Astrocyte (in vitro differentiated cells and primary cell): ENCODE results near the gene CPED1. TPM values are rescaled to one million over a fixed set of nuclear protein-coding genes. Genes with fewer than 3 reads are reported as not detected.
"Not testable (repeated sequence)": the region's sequence is repeated elsewhere in the genome, so short reads cannot be mapped to it uniquely, and the experiment has no call there.

ENCODE experiments used
- DNase-seq: peaks from one replicate; pipeline ENCODE4 v3.0.0-alpha.2; 2010; ENCODE audit warnings: low read depth
- FAIRE-seq: peaks from 2 replicates; lab custom pipeline; 2011; peaks lifted over from hg19 to GRCh38; lab: Jason Lieb, UNC
- H2AFZ ChIP-seq: 2 replicates; pipeline ENCODE4 v1.6.0; 2012; ENCODE audit warnings: low read depth, low read length, inconsistent platforms
- H3K27ac ChIP-seq: 2 replicates; pipeline ENCODE4 v1.5.1; 2011; ENCODE audit warnings: low read depth, low read length, inconsistent platforms
- H3K27me3 ChIP-seq: 2 replicates; pipeline ENCODE4 v1.6.0; 2011; ENCODE audit warnings: low read length, inconsistent platforms; ENCODE audit not compliant: insufficient read depth
- H3K36me3 ChIP-seq: 2 replicates; pipeline ENCODE4 v1.5.1; 2011; ENCODE audit warnings: low read length, inconsistent platforms; ENCODE audit not compliant: insufficient read depth
- H3K4me1 ChIP-seq: 2 replicates; pipeline ENCODE4 v1.5.1; 2011; ENCODE audit warnings: low read length, inconsistent platforms; ENCODE audit not compliant: insufficient read depth
- H3K4me2 ChIP-seq: 2 replicates; pipeline ENCODE4 v1.6.0; 2012; ENCODE audit warnings: low read length, inconsistent platforms
- H3K4me3 ChIP-seq: 2 replicates; pipeline ENCODE4 v1.5.1; 2011; ENCODE audit warnings: low read depth, mild to moderate bottlenecking, low read length, inconsistent platforms; ENCODE audit not compliant: insufficient read depth
- H3K79me2 ChIP-seq: 2 replicates; pipeline ENCODE4 v1.6.0; 2012; ENCODE audit warnings: mild to moderate bottlenecking, low read length, inconsistent platforms; ENCODE audit not compliant: insufficient read depth
- H3K9ac ChIP-seq: 2 replicates; pipeline ENCODE4 v1.6.0; 2012; ENCODE audit warnings: mild to moderate bottlenecking, low read length, inconsistent platforms
- H3K9me3 ChIP-seq: 2 replicates; pipeline ENCODE4 v1.5.1; 2012; ENCODE audit warnings: low read depth, mild to moderate bottlenecking, low read length, inconsistent platforms; ENCODE audit not compliant: insufficient read depth
- H4K20me1 ChIP-seq: 2 replicates; pipeline ENCODE4 v1.6.0; 2012; ENCODE audit warnings: low read length, inconsistent platforms; ENCODE audit not compliant: insufficient read depth
- H3K27ac Mint-ChIP-seq: one replicate; pipeline ENCODE4 v1.8.0; 2021; ENCODE audit warnings: mild to moderate bottlenecking, mixed read lengths; ENCODE audit not compliant: unreplicated experiment
- H3K27me3 Mint-ChIP-seq: one replicate; pipeline ENCODE4 v1.8.0; 2021; ENCODE audit warnings: low read depth, mixed read lengths; ENCODE audit not compliant: unreplicated experiment
- H3K36me3 Mint-ChIP-seq: one replicate; pipeline ENCODE4 v1.8.0; 2021; ENCODE audit warnings: low read depth, mixed read lengths; ENCODE audit not compliant: unreplicated experiment
- H3K4me1 Mint-ChIP-seq: one replicate; pipeline ENCODE4 v1.8.0; 2021; ENCODE audit warnings: low read depth, mixed read lengths; ENCODE audit not compliant: unreplicated experiment
- H3K4me3 Mint-ChIP-seq: one replicate; pipeline ENCODE4 v1.8.0; 2021; ENCODE audit warnings: mild to moderate bottlenecking, moderate library complexity, mixed read lengths; ENCODE audit not compliant: unreplicated experiment
- H3K9me3 Mint-ChIP-seq: one replicate; pipeline ENCODE4 v1.8.0; 2021; ENCODE audit warnings: mild to moderate bottlenecking, mixed read lengths; ENCODE audit not compliant: unreplicated experiment
- CTCF ChIP-seq: IDR thresholded peaks from 2 replicates; pipeline ENCODE4 v1.5.1; 2011; ENCODE audit warnings: low read depth, mild to moderate bottlenecking, inconsistent platforms, low read length, moderate library complexity; ENCODE audit not compliant: insufficient read depth
- EZH2 ChIP-seq: IDR thresholded peaks from 2 replicates; pipeline ENCODE4 v1.6.1; 2012; ENCODE audit warnings: mild to moderate bottlenecking, low read length, inconsistent platforms; ENCODE audit not compliant: insufficient read depth
- total RNA-seq: library from RNA; stranded (reverse); gene quantifications from 2 replicates; pipeline ENCODE4 v1.2.1, GENCODE V29; 2021

The CPED1 gene
- total RNA-seq, 1 donor from 2014 or later: 6.1 TPM

- Histone ChIP-seq H3K27ac (no peak overlapping the region), H3K27me3 (peaks cover 2% of the 10 kb centered on the region), H3K4me3 (no peak overlapping the region), H3K4me2 (no peak overlapping the region), H4K20me1 (no peaks in the 10 kb centered on the region), H3K4me1 (no peaks in the 10 kb centered on the region), H3K9me3 (no peaks in the 10 kb centered on the region), H3K79me2 (no peaks in the 10 kb centered on the region), H3K9ac (no peak overlapping the region), H3K36me3 (no peaks in the 10 kb centered on the region), H2AFZ (no peak overlapping the region)
- Mint-ChIP-seq H3K9me3 (no peaks in the 10 kb centered on the region), H3K4me3 (no peak overlapping the region), H3K36me3 (no peaks in the 10 kb centered on the region), H3K27me3 (no peaks in the 10 kb centered on the region), H3K4me1 (no peaks in the 10 kb centered on the region), H3K27ac (no peak overlapping the region)
- no peak for FAIRE-seq
- TF ChIP-seq EZH2: no peak
- no peak for TF ChIP-seq CTCF
- DNase-seq: peak; percentile 7
These were observed 246.7 kb downstream of the CPED1 start for GRCh38 chr7:121235201-121235600.

- H3K4me1 Mint-ChIP-seq: no peaks in the 10 kb centered on the region
- H3K27ac Mint-ChIP-seq: no peak overlapping the region
- H4K20me1 ChIP-seq: no peaks in the 10 kb centered on the region
- peaks cover 2% of the 10 kb centered on the region for H3K27me3 ChIP-seq
- no peaks in the 10 kb centered on the region for H3K79me2 ChIP-seq
- no peak overlapping the region for H3K27ac ChIP-seq
- no peak overlapping the region for H3K4me3 Mint-ChIP-seq
- no peak overlapping the region for H3K4me3 ChIP-seq
- DNase-seq (no peak), FAIRE-seq (no peak)
- no peaks in the 10 kb centered on the region for H3K4me1 ChIP-seq
- no peak overlapping the region for H3K9ac ChIP-seq
- no peak overlapping the region for H2AFZ ChIP-seq
- no peaks in the 10 kb centered on the region for H3K36me3 ChIP-seq
- no peaks in the 10 kb centered on the region for H3K36me3 Mint-ChIP-seq
- no peak overlapping the region for H3K4me2 ChIP-seq
- no peaks in the 10 kb centered on the region for H3K9me3 Mint-ChIP-seq
- no peaks in the 10 kb centered on the region for H3K27me3 Mint-ChIP-seq
- TF ChIP-seq EZH2 (no peak), CTCF (no peak)
- H3K9me3 ChIP-seq: no peaks in the 10 kb centered on the region
These were observed 249.1 kb downstream of the CPED1 start for GRCh38 chr7:121237601-121238000.

GRCh38 chr7:121244120-121244870 lies 255.8 kb downstream of the CPED1 start:
- Mint-ChIP-seq H3K27ac (no peak overlapping the region), H3K4me3 (no peak overlapping the region), H3K4me1 (no peaks in the 10 kb centered on the region), H3K27me3 (no peaks in the 10 kb centered on the region), H3K9me3 (peaks cover 8% of the 10 kb centered on the region), H3K36me3 (peaks cover 4% of the 10 kb centered on the region)
- Histone ChIP-seq H3K9ac (no peak overlapping the region), H3K4me3 (no peak overlapping the region), H3K4me1 (no peaks in the 10 kb centered on the region), H3K27me3 (no peaks in the 10 kb centered on the region), H3K36me3 (no peaks in the 10 kb centered on the region), H2AFZ (no peak overlapping the region), H3K4me2 (no peak overlapping the region), H3K27ac (no peak overlapping the region), H3K79me2 (no peaks in the 10 kb centered on the region), H4K20me1 (no peaks in the 10 kb centered on the region), H3K9me3 (no peaks in the 10 kb centered on the region)
- no peak for FAIRE-seq
- no peak for DNase-seq
- no peak for TF ChIP-seq EZH2

- H3K4me3 Mint-ChIP-seq, H3K36me3 ChIP-seq, H3K27ac Mint-ChIP-seq, DNase-seq, H3K9me3 ChIP-seq, H3K9ac ChIP-seq, H3K4me1 ChIP-seq, H2AFZ ChIP-seq, H3K4me1 Mint-ChIP-seq, H3K4me2 ChIP-seq, H3K27me3 ChIP-seq, H3K36me3 Mint-ChIP-seq, H3K27ac ChIP-seq, H4K20me1 ChIP-seq, H3K79me2 ChIP-seq, H3K27me3 Mint-ChIP-seq, FAIRE-seq, H3K9me3 Mint-ChIP-seq, H3K4me3 ChIP-seq: not testable (repeated sequence)
These were observed 262.9 kb downstream of the CPED1 start for GRCh38 chr7:121251367-121251766.
